ENCODE data around the gene JAKMIP2.

DNA sequence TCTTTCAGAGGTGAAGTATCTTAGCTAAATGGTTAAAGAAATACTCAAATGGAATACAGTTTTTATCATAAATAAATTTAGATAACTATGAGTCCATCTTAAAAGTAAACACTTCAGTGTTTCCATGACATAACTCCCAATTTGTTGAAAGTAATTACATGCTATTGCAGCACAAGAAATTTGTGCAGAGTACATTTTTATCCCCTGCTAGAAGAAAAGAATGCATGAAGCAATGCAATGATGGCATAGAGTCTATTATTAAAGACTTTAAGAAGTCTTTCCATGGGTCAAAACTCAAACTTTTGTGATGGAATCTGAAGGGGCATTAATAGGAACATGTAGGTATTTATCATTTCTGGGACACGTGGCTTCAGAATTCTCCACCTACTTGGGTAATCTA, 166.1 kb downstream of the JAKMIP2 start:
- no peak for TF ChIP-seq ZBTB7A (tag by site-specific recombination; IDR thresholded peaks at IDR 0.05; ENCODE audit: low read depth)
- TF ChIP-seq, protein P1, sequence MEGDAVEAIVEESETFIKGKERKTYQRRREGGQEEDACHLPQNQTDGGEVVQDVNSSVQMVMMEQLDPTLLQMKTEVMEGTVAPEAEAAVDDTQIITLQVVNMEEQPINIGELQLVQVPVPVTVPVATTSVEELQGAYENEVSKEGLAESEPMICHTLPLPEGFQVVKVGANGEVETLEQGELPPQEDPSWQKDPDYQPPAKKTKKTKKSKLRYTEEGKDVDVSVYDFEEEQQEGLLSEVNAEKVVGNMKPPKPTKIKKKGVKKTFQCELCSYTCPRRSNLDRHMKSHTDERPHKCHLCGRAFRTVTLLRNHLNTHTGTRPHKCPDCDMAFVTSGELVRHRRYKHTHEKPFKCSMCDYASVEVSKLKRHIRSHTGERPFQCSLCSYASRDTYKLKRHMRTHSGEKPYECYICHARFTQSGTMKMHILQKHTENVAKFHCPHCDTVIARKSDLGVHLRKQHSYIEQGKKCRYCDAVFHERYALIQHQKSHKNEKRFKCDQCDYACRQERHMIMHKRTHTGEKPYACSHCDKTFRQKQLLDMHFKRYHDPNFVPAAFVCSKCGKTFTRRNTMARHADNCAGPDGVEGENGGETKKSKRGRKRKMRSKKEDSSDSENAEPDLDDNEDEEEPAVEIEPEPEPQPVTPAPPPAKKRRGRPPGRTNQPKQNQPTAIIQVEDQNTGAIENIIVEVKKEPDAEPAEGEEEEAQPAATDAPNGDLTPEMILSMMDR (tag by site-specific recombination; IDR thresholded peaks at IDR 0.05) = no peak
